WI38 (cell line): ENCODE results near the gene AP5B1.
"Not testable (repeated sequence)": the region's sequence is repeated elsewhere in the genome, so short reads cannot be mapped to it uniquely, and the experiment has no call there.

Source experiments
- H3K4me3 ChIP-seq: 2 replicates; pipeline ENCODE4 v1.5.1; 2011; ENCODE audit warnings: low read depth, mild to moderate bottlenecking, control low read depth, low read length
- CTCF ChIP-seq: IDR thresholded peaks from 2 replicates; pipeline ENCODE4 v1.5.1; 2012; ENCODE audit warnings: low read depth, mild to moderate bottlenecking, control low read depth, low read length

Gene AP5B1

GRCh38 chr11:65741185-65741584 is 39.6 kb downstream of the AP5B1 start:
- no peak overlapping the region for H3K4me3 ChIP-seq
- TF ChIP-seq CTCF = no peak

GRCh38 chr11:65739022-65739421 is 41.8 kb downstream of the AP5B1 start:
- no peak overlapping the region for H3K4me3 ChIP-seq
- no peak for TF ChIP-seq CTCF

GRCh38 chr11:65736810-65737209 is 44.0 kb downstream of the AP5B1 start:
- no peak overlapping the region for H3K4me3 ChIP-seq
- TF ChIP-seq CTCF = no peak

GRCh38 chr11:65735111-65735510 is 45.7 kb downstream of the AP5B1 start:
- not testable (repeated sequence) for H3K4me3 ChIP-seq

GRCh38 chr11:65730461-65730860 is 50.3 kb downstream of the AP5B1 start:
- no peak for TF ChIP-seq CTCF
- H3K4me3 ChIP-seq = no peak overlapping the region

GRCh38 chr11:65727865-65728264 is 52.9 kb downstream of the AP5B1 start:
- no peak for TF ChIP-seq CTCF

GRCh38 chr11:65726660-65727059 is 54.1 kb downstream of the AP5B1 start:
- H3K4me3 ChIP-seq = no peak overlapping the region
- TF ChIP-seq CTCF = no peak

More at GRCh38 chr11:65727865-65728264, 52.9 kb downstream of the AP5B1 start:
- no peak overlapping the region for H3K4me3 ChIP-seq
